ES-I3 (cell line): Measurements from ENCODE around the gene LYZL2.
"Not testable (repeated sequence)": the region's sequence is repeated elsewhere in the genome, so short reads cannot be mapped to it uniquely, and the experiment has no call there.

Source experiments
- H3K36me3 ChIP-seq: 2 replicates; pipeline ENCODE4 v1.6.1; 2013; ENCODE audit warnings: mild to moderate bottlenecking, low read length, control low read depth, moderate library complexity; ENCODE audit not compliant: insufficient read depth
- H3K4me1 ChIP-seq: 2 replicates; pipeline ENCODE4 v1.6.1; 2013; ENCODE audit warnings: mild to moderate bottlenecking, control low read depth, low read length; ENCODE audit not compliant: insufficient read depth
- H3K9ac ChIP-seq: 2 replicates; pipeline ENCODE4 v1.6.1; 2013; ENCODE audit warnings: low read depth, mild to moderate bottlenecking, low read length, moderate library complexity
- H3K9me3 ChIP-seq: 2 replicates; pipeline ENCODE4 v1.6.1; 2013; ENCODE audit warnings: mild to moderate bottlenecking, low read length, moderate library complexity; ENCODE audit not compliant: control insufficient read depth, insufficient read depth

LYZL2 gene

DNA sequence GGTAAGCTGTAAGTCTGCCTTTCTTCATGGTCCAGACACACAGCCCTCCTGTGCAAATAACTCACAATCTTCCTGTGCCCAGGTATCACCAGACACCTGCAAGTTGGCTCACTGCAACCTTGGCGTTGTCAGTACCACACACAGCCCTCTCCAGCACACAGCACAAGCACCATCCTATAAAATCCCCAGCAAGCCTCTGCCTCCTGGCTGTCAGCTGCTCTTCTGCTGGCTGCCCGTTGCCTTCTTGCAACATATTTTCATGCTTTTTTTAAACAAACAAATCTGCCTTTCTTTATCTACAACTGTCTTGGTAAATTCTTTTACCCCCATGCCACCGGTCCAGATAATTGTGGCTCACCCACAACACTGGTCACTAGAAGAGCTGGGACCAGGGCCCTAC is 36.8 kb downstream of the LYZL2 start:
- not testable (repeated sequence) for H3K36me3 ChIP-seq, H3K9me3 ChIP-seq, H3K4me1 ChIP-seq, H3K9ac ChIP-seq

DNA sequence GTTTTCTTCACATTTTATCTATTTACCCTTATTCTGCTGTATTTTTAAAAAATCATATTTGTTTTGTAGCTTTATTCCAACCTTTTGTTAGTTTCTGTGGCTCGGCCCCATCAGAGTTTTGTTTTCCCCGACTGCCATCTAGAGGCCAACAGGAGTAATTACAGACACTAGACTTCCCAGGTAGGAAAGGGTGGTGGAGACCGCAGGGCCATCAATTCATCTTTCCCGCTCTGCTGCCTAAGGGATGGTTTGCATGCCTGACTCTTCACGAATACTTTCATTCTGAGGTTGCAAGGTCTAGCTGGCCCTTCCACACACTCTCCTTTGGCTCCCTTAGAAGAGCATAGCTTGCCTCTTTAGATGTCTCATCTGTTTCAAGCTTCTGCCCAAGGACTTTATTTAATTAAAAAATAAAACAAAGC is 38.3 kb downstream of the LYZL2 start:
- Histone ChIP-seq H3K9ac (no peak overlapping the region), H3K36me3 (no peaks in the 10 kb centered on the region), H3K9me3 (no peaks in the 10 kb centered on the region; the same call in 1 of the 2 replicates), H3K4me1 (no peaks in the 10 kb centered on the region; the same call in 1 of the 2 replicates)

DNA sequence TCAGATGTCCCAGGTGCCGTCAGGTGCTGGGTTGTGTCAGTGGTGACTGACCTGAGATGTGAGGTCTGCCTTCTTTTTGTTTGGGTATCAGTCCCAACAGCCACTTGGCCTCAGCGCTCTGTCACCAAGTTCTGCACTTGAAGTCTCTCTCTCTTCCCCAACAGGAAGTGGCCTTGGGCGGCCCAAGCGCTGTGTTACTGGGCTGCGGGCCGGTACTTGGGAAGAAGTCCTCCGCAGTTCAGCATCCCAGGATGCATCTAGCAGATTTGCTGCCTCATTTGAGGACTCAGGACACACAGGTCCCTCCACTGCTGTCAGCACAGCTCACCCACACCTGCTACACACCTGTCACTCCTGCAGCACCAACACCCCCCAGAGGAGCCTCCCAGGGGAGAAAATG is 40.1 kb downstream of the LYZL2 start:
- Histone ChIP-seq H3K4me1 (no peaks in the 10 kb centered on the region; the same call in 1 of the 2 replicates), H3K9ac (no peak overlapping the region), H3K36me3 (no peaks in the 10 kb centered on the region), H3K9me3 (no peaks in the 10 kb centered on the region; the same call in 1 of the 2 replicates)

DNA sequence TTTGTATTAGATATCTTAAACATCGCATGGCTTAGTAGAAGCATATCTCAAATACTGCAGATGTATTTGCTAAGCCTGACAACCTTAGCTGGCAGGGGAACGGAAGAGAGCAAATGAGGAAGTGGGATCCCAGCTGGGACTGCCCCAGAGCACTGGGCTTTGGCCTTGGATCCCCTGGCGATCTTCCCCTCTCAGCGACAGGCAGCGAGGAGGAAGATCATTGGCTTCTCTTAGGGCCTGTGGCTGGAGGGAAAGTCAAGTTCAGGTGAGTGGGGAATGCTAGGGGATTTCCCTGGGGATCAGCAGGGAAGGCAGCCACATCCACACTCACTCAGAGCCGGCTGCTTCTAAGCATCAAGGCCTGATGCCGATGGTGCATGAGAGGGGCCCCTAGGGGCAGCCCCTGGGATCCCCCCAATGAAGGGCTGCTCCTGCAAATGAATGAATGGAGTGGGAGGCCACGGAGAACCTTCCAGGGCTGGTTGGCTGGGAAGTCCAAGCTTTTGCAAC is 42.0 kb downstream of the LYZL2 start:
- Histone ChIP-seq H3K9ac (no peak overlapping the region), H3K36me3 (no peaks in the 10 kb centered on the region), H3K4me1 (no peaks in the 10 kb centered on the region; the same call in 1 of the 2 replicates), H3K9me3 (no peaks in the 10 kb centered on the region; the same call in 1 of the 2 replicates)

DNA sequence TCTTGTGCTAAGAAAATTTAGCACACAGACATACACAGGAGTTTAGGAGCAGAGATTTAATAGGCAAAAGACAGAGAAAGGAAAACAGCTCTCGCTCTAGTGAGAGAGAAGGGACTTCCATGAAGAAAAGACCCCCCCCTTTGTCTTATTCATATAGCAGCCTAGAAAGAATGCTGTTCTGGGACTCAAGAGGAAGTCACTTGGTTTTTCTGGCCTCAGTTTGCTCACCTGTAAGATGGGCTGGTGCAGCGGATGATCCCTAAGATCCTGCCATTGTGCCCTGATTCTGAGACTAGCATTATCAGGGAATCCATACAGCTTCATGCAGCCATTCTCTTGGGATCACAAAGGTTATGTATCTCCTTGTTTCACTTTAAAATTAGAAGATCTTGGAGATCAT is 42.7 kb downstream of the LYZL2 start:
- no peaks in the 10 kb centered on the region for H3K36me3 ChIP-seq
- H3K9ac ChIP-seq, result no peak overlapping the region
- H3K9me3 ChIP-seq, result no peaks in the 10 kb centered on the region
- H3K4me1 ChIP-seq, result no peaks in the 10 kb centered on the region; the same call in 1 of the 2 replicates

DNA sequence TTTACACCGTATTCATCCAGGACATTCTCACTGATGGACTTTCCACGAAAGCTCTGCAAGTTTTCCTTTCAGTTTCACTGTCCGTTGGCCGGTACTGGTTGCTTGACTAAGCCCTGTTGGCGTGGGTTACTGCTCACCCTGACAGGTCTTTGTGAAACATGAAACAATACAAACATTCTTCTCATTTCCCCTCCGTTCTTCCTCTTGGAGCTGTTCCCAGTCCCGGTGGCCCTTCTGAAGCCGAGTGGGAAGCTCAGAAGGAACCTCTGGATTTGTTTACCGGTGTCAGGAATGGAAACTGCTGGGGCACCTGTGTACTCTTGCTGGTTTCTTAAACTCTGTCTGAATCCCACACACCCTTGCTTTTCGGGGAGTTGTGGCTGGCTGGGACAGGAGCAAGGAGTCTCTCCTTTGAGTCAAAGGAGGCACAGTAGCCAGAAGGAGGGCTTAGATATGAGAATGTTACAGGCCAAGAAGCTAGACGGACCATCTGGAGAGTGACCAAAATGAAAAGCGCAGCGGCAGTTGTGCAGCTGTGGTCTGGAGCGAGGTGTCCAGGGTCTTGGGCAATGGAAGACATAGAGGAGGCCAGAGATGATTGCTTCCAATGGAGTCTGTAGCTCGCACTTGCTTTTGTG is 45.7 kb downstream of the LYZL2 start:
- no peak overlapping the region for H3K9ac ChIP-seq
- no peaks in the 10 kb centered on the region for H3K9me3 ChIP-seq
- H3K4me1 ChIP-seq, result no peaks in the 10 kb centered on the region; the same call in 1 of the 2 replicates

DNA sequence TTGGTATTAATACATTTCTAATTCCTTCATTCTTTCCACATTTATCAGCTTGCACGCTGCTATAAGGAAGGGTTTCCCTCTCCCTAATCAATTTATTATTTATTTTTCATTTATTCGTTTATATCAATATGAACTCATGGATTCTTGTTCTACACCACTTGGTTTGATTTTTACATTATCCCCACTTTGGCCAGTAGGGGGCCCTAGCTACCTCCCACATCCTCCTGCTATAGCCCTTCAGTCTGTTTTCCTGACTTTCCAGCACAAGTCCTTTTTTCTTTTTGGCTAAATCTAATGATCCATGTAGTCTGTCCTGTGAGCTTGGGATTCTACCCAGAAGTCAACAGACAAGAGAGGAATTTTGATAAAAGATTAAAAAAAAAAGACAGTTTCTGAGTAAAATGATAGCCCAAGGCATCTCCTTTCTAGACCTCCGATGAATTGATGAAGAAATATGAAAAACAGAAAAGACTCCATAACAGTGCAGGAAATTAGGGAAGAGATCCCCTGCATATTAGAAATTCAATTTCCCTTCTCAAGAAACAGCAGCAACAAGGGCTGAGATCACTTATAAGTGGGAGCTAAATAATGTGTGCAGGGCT is 47.7 kb downstream of the LYZL2 start:
- no peaks in the 10 kb centered on the region for H3K9me3 ChIP-seq
- no peaks in the 10 kb centered on the region for H3K4me1 ChIP-seq
- no peak overlapping the region for H3K9ac ChIP-seq
- H3K36me3 ChIP-seq, result no peaks in the 10 kb centered on the region

More for the DNA sequence above, 45.7 kb downstream of the LYZL2 start:
- no peaks in the 10 kb centered on the region for H3K36me3 ChIP-seq

DNA sequence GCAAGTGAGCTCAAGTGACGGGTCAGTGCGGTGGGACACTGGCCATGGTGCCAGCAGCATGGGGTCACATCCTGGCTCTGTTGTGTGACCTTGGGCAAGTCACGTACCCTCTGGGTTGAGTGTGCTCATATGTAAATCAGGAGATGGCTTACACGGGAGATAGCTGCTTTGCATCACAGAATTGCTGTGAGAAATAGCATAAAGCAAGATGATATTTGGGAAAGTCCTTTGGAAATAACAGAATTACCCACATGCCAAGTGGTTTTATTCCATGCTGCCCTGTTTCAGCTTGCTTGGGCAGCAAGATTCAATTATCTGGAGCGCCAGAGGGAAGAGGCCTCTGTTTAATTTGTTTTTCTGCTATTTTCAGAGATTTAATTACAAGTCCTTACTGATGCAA is 48.9 kb downstream of the LYZL2 start:
- H3K4me1 ChIP-seq, result no peaks in the 10 kb centered on the region

DNA sequence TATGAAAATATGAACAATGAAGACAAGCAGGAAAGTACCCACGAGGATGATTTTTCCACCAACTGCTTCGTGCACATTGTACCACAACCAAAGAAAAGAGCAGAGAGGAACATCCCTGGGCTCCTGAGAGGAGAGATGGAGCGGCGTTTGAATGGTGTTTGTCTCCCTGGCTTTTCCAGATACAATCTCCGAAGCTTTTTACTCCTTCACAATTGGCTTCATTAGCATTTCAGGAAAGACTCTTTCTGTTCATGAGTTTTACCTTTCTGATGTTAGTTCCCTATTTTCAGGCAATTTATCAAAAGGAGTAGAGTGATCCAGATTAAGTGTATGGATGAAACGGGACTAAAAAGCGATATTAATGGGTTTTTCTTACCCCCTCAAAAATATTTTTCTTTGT is 49.3 kb downstream of the LYZL2 start:
- H3K9me3 ChIP-seq, result no peaks in the 10 kb centered on the region
- H3K4me1 ChIP-seq, result no peaks in the 10 kb centered on the region
- H3K9ac ChIP-seq, result no peak overlapping the region
- no peaks in the 10 kb centered on the region for H3K36me3 ChIP-seq

More for the DNA sequence above, 48.9 kb downstream of the LYZL2 start:
- Histone ChIP-seq H3K36me3 (no peaks in the 10 kb centered on the region), H3K9ac (no peak overlapping the region), H3K9me3 (no peaks in the 10 kb centered on the region)

DNA sequence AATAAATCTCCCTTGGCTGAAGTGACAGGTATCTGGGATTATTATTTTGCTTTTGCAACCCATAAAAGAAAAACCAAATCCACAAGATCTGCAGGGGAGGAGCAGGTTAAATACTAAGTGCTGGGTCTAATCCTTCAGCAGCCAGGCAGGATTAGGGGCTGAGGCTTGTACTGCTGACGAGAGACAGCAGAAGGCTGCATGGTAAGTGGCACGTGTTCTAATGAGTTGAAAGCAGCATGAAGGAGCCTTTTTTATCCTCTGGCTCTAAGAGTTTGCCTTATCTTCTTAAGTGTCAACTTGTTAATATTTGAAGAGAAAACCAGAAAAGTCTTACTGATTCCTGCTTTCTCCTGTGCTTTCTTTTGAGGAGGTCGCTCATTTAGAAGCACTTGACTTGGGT is 50.0 kb downstream of the LYZL2 start:
- Histone ChIP-seq H3K4me1 (no peaks in the 10 kb centered on the region), H3K9ac (no peak overlapping the region), H3K36me3 (no peaks in the 10 kb centered on the region), H3K9me3 (no peaks in the 10 kb centered on the region)

DNA sequence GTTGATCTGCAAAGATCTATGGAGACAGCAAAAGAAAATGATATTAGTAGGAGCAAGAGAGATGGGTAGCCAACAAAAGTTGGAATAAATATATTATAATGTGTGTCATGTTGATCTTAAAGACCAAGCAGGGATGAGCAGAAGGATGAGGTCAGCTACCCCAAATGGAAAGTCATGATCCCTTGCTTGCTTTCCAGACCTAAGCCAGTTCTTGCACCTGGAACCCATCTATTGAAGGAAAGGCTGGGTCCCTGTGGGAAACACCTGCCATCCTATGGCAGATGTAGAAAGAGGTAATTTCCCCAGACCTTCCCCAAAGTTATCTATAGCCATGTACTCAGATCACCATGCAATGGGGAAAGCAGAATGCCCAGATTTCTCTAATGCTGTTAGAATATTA is 52.5 kb downstream of the LYZL2 start:
- no peak overlapping the region for H3K9ac ChIP-seq
- no peaks in the 10 kb centered on the region for H3K36me3 ChIP-seq

DNA sequence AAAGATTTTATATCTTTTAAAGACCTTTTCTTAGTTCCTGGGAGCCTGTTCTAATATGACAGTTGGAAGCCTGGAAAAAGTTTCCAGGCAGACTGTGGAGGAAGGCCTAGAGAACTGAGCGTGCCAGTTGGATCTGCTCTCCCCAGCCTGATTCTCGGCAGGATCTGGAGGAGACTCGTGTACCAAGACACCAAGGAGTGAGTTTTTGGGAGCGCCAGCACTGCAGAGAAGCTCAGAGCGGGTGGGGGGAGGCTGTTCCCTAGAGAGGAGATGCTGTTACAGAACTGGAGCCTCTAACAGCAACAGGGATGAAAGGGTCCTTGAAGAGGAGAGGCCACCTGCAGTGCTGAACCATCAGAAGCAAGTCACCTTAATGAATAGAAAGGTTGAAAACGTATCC is 52.9 kb downstream of the LYZL2 start:
- Histone ChIP-seq H3K4me1 (no peaks in the 10 kb centered on the region; the same call in 1 of the 2 replicates), H3K36me3 (no peaks in the 10 kb centered on the region), H3K9me3 (no peaks in the 10 kb centered on the region), H3K9ac (no peak overlapping the region)

More for the DNA sequence above, 52.5 kb downstream of the LYZL2 start:
- H3K9me3 ChIP-seq, result no peaks in the 10 kb centered on the region
- H3K4me1 ChIP-seq, result no peaks in the 10 kb centered on the region; the same call in 1 of the 2 replicates

DNA sequence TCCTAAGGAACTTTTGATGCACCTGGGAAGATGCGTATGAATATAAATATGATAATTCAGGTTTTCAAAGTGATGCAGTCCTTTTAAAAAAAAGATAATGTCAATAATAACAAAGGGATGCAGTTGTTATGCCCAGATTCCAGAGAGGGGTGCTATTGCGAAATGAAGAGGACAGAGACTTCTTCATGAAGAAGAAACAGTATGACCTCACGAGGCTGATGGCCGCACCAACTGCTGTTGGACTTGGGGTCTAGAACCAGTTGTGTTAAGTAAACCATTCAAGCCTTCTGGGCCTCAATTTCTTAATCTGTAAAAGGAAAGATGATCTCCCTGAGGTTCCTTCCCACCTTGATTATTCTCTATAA is 55.1 kb downstream of the LYZL2 start:
- Histone ChIP-seq H3K4me1 (no peaks in the 10 kb centered on the region; the same call in 1 of the 2 replicates), H3K9ac (no peak overlapping the region), H3K9me3 (peaks cover 5% of the 10 kb centered on the region; the same call in 1 of the 2 replicates)

DNA sequence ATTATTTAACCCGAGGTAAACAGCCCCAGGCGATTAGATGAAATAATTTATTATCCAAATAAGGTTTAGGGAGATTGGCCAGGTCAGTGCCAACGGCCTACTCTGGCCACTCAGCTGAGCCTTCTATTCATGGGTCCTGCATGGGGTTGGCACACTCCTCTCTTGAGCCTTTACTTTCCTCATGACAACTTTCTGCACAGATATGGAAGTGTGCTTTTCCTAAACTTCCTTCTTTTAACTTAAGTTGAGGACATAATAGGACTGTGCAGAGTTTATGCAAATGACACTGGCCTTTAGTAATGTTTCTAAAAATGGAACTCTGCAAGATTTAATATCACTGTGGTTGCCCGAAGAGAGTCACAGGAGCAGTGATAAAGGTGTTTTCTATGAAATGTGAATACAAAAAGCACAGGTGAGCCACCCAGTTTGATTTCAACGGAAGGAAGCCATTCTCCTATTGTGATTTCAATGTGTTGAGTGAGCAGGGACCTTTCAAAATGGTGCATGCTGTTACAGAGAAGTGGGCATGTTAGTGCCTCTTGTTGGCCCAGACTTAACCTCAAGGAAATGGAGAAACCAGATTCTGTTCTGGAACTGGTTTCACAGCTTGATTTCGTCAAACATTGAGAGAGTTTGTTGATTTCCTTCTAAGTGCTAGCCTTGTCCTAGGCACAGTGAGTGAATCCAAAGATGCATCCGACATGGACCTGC is 55.7 kb downstream of the LYZL2 start:
- Histone ChIP-seq H3K9ac (no peak overlapping the region), H3K4me1 (no peaks in the 10 kb centered on the region; the same call in 1 of the 2 replicates), H3K9me3 (peaks cover 5% of the 10 kb centered on the region; the same call in 1 of the 2 replicates), H3K36me3 (no peaks in the 10 kb centered on the region)

More for the DNA sequence above, 55.1 kb downstream of the LYZL2 start:
- H3K36me3 ChIP-seq, result no peaks in the 10 kb centered on the region
